HEK293 (cell line): Measurements from ENCODE around the gene TRIM34.

Experiments
- CTCF ChIA-PET: fragments of 350-600 bp; formaldehyde crosslinking; extraction: SDS; loops from one replicate; lab custom pipeline; 2021; ENCODE audit warnings: antibody characterized with exemption; lab: Yijun Ruan, JAX
- POLR2A ChIA-PET: fragments of 300-600 bp; formaldehyde crosslinking; extraction: SDS; loops from one replicate; lab custom pipeline; 2020; ENCODE audit warnings: antibody characterized with exemption, inconsistent platforms; lab: Yijun Ruan, JAX
- H3K27ac ChIP-seq: fragments of 200-500 bp; sonication (Bioruptor generic); 2 replicates; pipeline ENCODE4 v1.5.1; 2014; ENCODE audit warnings: low read depth, low read length, control low read depth, inconsistent platforms; ENCODE audit errors: extremely low read depth
- H3K36me3 ChIP-seq, 2 experiments: fragments of 200-500 bp in 1 of 2; sonication (Bioruptor generic) in 1 of 2; 1 replicate in 1 of 2; 2 replicates in 1 of 2; pipeline ENCODE4 v1.5.1; 2014 to 2017; ENCODE audit warnings: inconsistent platforms in 2 of 2, low read length in 2 of 2; ENCODE audit not compliant: control insufficient read depth in 2 of 2, insufficient read depth in 1 of 2
- H3K4me1 ChIP-seq: fragments of 200-500 bp; sonication (Bioruptor generic); 2 replicates; pipeline ENCODE4 v1.5.1; 2014; ENCODE audit warnings: mild to moderate bottlenecking, low read length, inconsistent platforms; ENCODE audit not compliant: control insufficient read depth, insufficient read depth
- H3K4me3 ChIP-seq: 2 replicates; pipeline ENCODE4 v1.5.1; 2011; ENCODE audit warnings: low read depth, mild to moderate bottlenecking, control low read depth, low read length, moderate library complexity
- H3K9me3 ChIP-seq: fragments of 200-500 bp; sonication (Bioruptor generic); 2 replicates; pipeline ENCODE4 v1.5.1; 2014; ENCODE audit warnings: low read depth, low read length, inconsistent platforms; ENCODE audit not compliant: control insufficient read depth, insufficient read depth
- ATF2 ChIP-seq: fragments of 450-650 bp; formaldehyde crosslinking; IDR thresholded peaks from 2 replicates; pipeline ENCODE4 v1.5.1; 2016; ENCODE audit warnings: missing biosample characterization, missing genetic modification characterization, low read depth
- HOXD13 ChIP-seq: sonication (generic); formaldehyde crosslinking; IDR thresholded peaks from 2 replicates; pipeline ENCODE4 v1.8.0; 2022; ENCODE audit warnings: missing genetic modification reagents, borderline replicate concordance
- KLF1 ChIP-seq: fragments of 450-650 bp; formaldehyde crosslinking; IDR thresholded peaks from 2 replicates; pipeline ENCODE4 v1.5.1; 2016; ENCODE audit warnings: missing biosample characterization, missing genetic modification characterization
- KLF17 ChIP-seq: fragments of 450-650 bp; formaldehyde crosslinking; IDR thresholded peaks from 2 replicates; pipeline ENCODE4 v1.5.1; 2016; ENCODE audit warnings: missing biosample characterization, missing genetic modification characterization
- REPIN1 ChIP-seq: fragments of 450-650 bp; formaldehyde crosslinking; IDR thresholded peaks from 2 replicates; pipeline ENCODE4 v1.5.1; 2017; ENCODE audit warnings: missing biosample characterization, missing genetic modification characterization, low read depth
- TRIM28 ChIP-seq: IDR thresholded peaks from 2 replicates; pipeline ENCODE4 v1.6.1; 2011; ENCODE audit warnings: low read length, control low read depth, borderline replicate concordance
- ZBTB11 ChIP-seq: fragments of 450-650 bp; formaldehyde crosslinking; conservative IDR thresholded peaks from 2 replicates; pipeline ENCODE4 v1.5.1; 2016; ENCODE audit warnings: low read depth, missing biosample characterization, missing genetic modification characterization
- ZNF133 ChIP-seq: fragments of 450-650 bp; formaldehyde crosslinking; IDR thresholded peaks from 2 replicates; pipeline ENCODE4 v1.5.1; 2016; ENCODE audit warnings: missing biosample characterization, missing genetic modification characterization
- ZNF148 ChIP-seq: fragments of 450-650 bp; formaldehyde crosslinking; IDR thresholded peaks from 2 replicates; pipeline ENCODE4 v1.5.0; 2017; ENCODE audit warnings: missing biosample characterization, missing genetic modification characterization, borderline replicate concordance
- ZNF239 ChIP-seq: fragments of 450-650 bp; formaldehyde crosslinking; IDR thresholded peaks from 2 replicates; pipeline ENCODE4 v1.5.1; 2016; ENCODE audit warnings: missing biosample characterization, missing genetic modification characterization
- ZNF529 ChIP-seq: fragments of 450-650 bp; formaldehyde crosslinking; IDR thresholded peaks from 2 replicates; pipeline ENCODE4 v1.5.1; 2017; ENCODE audit warnings: missing genetic modification characterization, missing biosample characterization; ENCODE audit not compliant: insufficient replicate concordance
- ZNF548 ChIP-seq: fragments of 450-650 bp; formaldehyde crosslinking; IDR thresholded peaks from 2 replicates; pipeline ENCODE4 v1.5.1; 2016; ENCODE audit warnings: missing biosample characterization, missing genetic modification characterization
- ZNF585B ChIP-seq: fragments of 450-650 bp; formaldehyde crosslinking; IDR thresholded peaks from 2 replicates; pipeline ENCODE4 v1.5.1; 2016; ENCODE audit warnings: missing biosample characterization, missing genetic modification characterization
- ZNF776 ChIP-seq: fragments of 450-650 bp; formaldehyde crosslinking; IDR thresholded peaks from 2 replicates; pipeline ENCODE4 v1.5.0; 2017; ENCODE audit warnings: missing biosample characterization, missing genetic modification characterization, borderline replicate concordance
- ZNF777 ChIP-seq: fragments of 450-650 bp; formaldehyde crosslinking; IDR thresholded peaks from 2 replicates; pipeline ENCODE4 v1.5.1; 2017; ENCODE audit warnings: missing biosample characterization, missing genetic modification characterization, borderline replicate concordance
- TF ChIP-seq, protein P1 (sequence below): fragments of 450-650 bp; formaldehyde crosslinking; IDR thresholded peaks from 2 replicates; pipeline ENCODE4 v1.5.1; 2016; ENCODE audit warnings: missing biosample characterization, missing genetic modification characterization, borderline replicate concordance

The TRIM34 gene

GRCh38 chr11:5658318-5658717 lies 33.5 kb downstream of the TRIM34 start (continued):
- TF ChIP-seq TRIM28, result no peak
- TF ChIP-seq ZNF548, result no peak

- Histone ChIP-seq H3K36me3 (peaks cover 0 to 20% of the 10 kb centered on the region in 2 experiments; a peak in 1 of 3 replicates), H3K9me3 (no peaks in the 10 kb centered on the region), H3K4me1 (no peaks in the 10 kb centered on the region), H3K4me3 (no peak overlapping the region), H3K27ac (no peak overlapping the region)
- POLR2A ChIA-PET, result no interaction called here
- CTCF ChIA-PET, result no interaction called here
- TF ChIP-seq ZBTB11 (no peak), ZNF239 (tag by site-specific recombination) (no peak), ZNF776 (tag by site-specific recombination) (no peak), REPIN1 (tag by site-specific recombination) (no peak), ZNF148 (tag by site-specific recombination) (no peak), ZNF777 (tag by site-specific recombination) (no peak), HOXD13 (CRISPR knock-in tag) (no peak), KLF1 (tag by site-specific recombination) (no peak), ZNF585B (tag by site-specific recombination) (no peak), KLF17 (tag by site-specific recombination) (no peak), ZNF529 (tag by site-specific recombination) (no peak), ZNF133 (tag by site-specific recombination) (no peak), ATF2 (tag by site-specific recombination) (no peak)
- TF ChIP-seq, protein P1, sequence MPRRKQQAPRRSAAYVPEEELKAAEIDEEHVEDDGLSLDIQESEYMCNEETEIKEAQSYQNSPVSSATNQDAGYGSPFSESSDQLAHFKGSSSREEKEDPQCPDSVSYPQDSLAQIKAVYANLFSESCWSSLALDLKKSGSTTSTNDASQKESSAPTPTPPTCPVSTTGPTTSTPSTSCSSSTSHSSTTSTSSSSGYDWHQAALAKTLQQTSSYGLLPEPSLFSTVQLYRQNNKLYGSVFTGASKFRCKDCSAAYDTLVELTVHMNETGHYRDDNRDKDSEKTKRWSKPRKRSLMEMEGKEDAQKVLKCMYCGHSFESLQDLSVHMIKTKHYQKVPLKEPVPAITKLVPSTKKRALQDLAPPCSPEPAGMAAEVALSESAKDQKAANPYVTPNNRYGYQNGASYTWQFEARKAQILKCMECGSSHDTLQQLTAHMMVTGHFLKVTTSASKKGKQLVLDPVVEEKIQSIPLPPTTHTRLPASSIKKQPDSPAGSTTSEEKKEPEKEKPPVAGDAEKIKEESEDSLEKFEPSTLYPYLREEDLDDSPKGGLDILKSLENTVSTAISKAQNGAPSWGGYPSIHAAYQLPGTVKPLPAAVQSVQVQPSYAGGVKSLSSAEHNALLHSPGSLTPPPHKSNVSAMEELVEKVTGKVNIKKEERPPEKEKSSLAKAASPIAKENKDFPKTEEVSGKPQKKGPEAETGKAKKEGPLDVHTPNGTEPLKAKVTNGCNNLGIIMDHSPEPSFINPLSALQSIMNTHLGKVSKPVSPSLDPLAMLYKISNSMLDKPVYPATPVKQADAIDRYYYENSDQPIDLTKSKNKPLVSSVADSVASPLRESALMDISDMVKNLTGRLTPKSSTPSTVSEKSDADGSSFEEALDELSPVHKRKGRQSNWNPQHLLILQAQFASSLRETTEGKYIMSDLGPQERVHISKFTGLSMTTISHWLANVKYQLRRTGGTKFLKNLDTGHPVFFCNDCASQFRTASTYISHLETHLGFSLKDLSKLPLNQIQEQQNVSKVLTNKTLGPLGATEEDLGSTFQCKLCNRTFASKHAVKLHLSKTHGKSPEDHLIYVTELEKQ (tag by site-specific recombination), result no peak
Measured at GRCh38 chr11:5663511-5663910, 38.7 kb downstream of the TRIM34 start.
